Upper lobe of left lung (tissue), 4 donors: Measurements from ENCODE around the gene CMTM7.
"Not testable (repeated sequence)": the region's sequence is repeated elsewhere in the genome, so short reads cannot be mapped to it uniquely, and the experiment has no call there.

Source experiments
- CTCF ChIP-seq, 6 experiments: fragments of 450-650 bp in 4 of 6; fragments of 200-600 bp in 2 of 6; sonication (generic) in 2 of 6; IDR thresholded peaks; one replicate each; pipeline ENCODE4 v1.5.1; 2016 to 2019; ENCODE audit warnings: antibody characterized with exemption in 6 of 6
- POLR2AphosphoS5 ChIP-seq, 2 donors: sonication (generic); formaldehyde crosslinking; IDR thresholded peaks; one replicate each; pipeline ENCODE4 v1.5.1; 2017; ENCODE audit warnings: antibody characterized with exemption in 2 of 2

GRCh38 chr3:32472151-32472550 is 80.5 kb downstream of the CMTM7 start:
- TF ChIP-seq POLR2AphosphoS5, CTCF (IDR thresholded peaks at IDR 0.05): not testable (repeated sequence)
